Prostate gland (tissue), 2 donors: ENCODE data around the gene FAM186B. TPM values are rescaled to one million over a fixed set of nuclear protein-coding genes. Genes with fewer than 3 reads are reported as not detected.

Experiments
- DNase-seq: peaks from one replicate; pipeline ENCODE4 v3.0.0-alpha.2; 2019; ENCODE audit warnings: low spot score
- H3K27ac ChIP-seq, 2 donors: fragments of 200-600 bp; sonication (generic); 2 replicates each; pipeline ENCODE4 v1.5.1; 2017 to 2019
- H3K27me3 ChIP-seq: fragments of 200-600 bp; sonication (generic); replicated peaks from 2 replicates; pipeline ENCODE4 v1.5.1; 2019; ENCODE audit not compliant: insufficient read depth
- H3K36me3 ChIP-seq, 2 donors: fragments of 200-600 bp; sonication (generic); 1 replicate in 1 of 2; 2 replicates in 1 of 2; pipeline versions ENCODE4 v1.5.1 to v1.8.1; 2017 to 2019
- H3K4me1 ChIP-seq: fragments of 200-600 bp; sonication (generic); replicated peaks from 2 replicates; pipeline ENCODE4 v1.5.1; 2019
- H3K4me3 ChIP-seq, 2 donors: fragments of 200-600 bp; sonication (generic); 2 replicates each; pipeline ENCODE4 v1.5.1; 2017 to 2019
- H3K9me3 ChIP-seq: fragments of 200-600 bp; sonication (generic); 2 replicates; pipeline ENCODE4 v1.5.1; 2017
- POLR2A ChIP-seq: fragments of 450-650 bp; IDR thresholded peaks from one replicate; pipeline ENCODE4 v1.6.1; 2016; ENCODE audit warnings: antibody characterized with exemption, mild to moderate bottlenecking
- POLR2AphosphoS5 ChIP-seq: sonication (generic); formaldehyde crosslinking; IDR thresholded peaks from one replicate; pipeline ENCODE4 v1.6.1; 2017; ENCODE audit warnings: antibody characterized with exemption
- WGBS: methylation state at CpG from one replicate; pipeline ENCODE4 v1.1.5; 2018; 5-methylcytosine and 5-hydroxymethylcytosine counted together
- intact Hi-C: fragments of 100-400 bp; cut with DNase I; formaldehyde crosslinking; loops from one replicate; pipeline ENCODE4 v1.14.2; 2022
- total RNA-seq, 2 donors: library from RNA; depleted of rRNA; stranded (reverse); fragments of >200 nt; gene quantifications; one replicate each; pipeline ENCODE4 v1.1.0, GENCODE V29; 2016
- TF ChIP-seq, protein P1 (sequence below), 4 experiments: fragments of 200-600 bp in 2 of 4; fragments of 450-650 bp in 2 of 4; sonication (generic) in 2 of 4; IDR thresholded peaks; 1 replicate in 3 of 4; 2 replicates in 1 of 4; pipeline ENCODE4 v1.5.1; 2016 to 2019; ENCODE audit warnings: antibody characterized with exemption in 4 of 4, mild to moderate bottlenecking in 2 of 4, moderate library complexity in 2 of 4

FAM186B gene
- total RNA-seq, 2 donors from 2014 or later = 0.23 to 10.0 TPM

DNA sequence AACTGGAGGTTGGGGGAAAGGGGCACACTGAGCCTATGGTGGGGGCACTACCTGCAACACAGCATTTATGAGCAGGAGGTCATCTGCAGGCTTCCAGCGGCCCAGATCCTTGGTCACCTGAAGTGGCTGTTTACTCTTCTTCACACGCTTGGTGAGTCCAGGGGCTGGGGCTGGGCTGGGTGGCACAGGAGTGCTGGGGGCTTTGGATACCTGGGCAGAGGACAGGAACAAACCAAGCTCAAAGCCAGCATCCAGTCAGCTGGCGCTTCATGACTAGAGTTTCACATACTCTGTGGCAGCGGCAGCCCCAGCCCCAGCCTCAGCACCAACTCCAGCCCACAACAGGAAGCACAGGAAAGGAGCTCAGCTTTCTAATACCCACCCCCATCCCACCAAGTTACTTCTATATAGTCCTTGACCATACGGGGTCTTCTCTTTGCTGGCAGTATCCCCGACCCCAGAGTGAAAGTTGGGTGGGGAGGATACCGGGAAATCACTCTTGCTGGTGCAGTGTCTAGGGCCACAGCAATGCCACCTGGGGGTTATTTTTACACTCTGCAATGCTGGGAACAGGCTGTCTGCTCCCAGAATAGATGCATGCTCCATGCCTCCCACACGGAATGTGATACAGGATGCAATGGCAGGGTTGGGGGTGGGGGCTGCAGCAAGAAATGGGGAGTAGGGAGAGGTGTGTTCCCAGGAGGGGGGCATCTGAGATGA, 40.6 kb downstream of the FAM186B start:
- H3K36me3 ChIP-seq = peaks cover 14 to 28% of the 10 kb centered on the region in 2 donors
- TF ChIP-seq POLR2A (no peak), POLR2AphosphoS5 (no peak)
- TF ChIP-seq, protein P1, sequence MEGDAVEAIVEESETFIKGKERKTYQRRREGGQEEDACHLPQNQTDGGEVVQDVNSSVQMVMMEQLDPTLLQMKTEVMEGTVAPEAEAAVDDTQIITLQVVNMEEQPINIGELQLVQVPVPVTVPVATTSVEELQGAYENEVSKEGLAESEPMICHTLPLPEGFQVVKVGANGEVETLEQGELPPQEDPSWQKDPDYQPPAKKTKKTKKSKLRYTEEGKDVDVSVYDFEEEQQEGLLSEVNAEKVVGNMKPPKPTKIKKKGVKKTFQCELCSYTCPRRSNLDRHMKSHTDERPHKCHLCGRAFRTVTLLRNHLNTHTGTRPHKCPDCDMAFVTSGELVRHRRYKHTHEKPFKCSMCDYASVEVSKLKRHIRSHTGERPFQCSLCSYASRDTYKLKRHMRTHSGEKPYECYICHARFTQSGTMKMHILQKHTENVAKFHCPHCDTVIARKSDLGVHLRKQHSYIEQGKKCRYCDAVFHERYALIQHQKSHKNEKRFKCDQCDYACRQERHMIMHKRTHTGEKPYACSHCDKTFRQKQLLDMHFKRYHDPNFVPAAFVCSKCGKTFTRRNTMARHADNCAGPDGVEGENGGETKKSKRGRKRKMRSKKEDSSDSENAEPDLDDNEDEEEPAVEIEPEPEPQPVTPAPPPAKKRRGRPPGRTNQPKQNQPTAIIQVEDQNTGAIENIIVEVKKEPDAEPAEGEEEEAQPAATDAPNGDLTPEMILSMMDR (IDR thresholded peaks at IDR 0.05) = no peak
- 88% methylated on average over 8 of the region's 8 CpGs for WGBS
- peaks cover 3% of the 10 kb centered on the region for H3K4me1 ChIP-seq
- DNase-seq = no peak
- no peak overlapping the region for H3K27ac ChIP-seq
- H3K9me3 ChIP-seq = no peaks in the 10 kb centered on the region
- no peak overlapping the region for H3K4me3 ChIP-seq
- intact Hi-C loops = no loop called here
- no peaks in the 10 kb centered on the region for H3K27me3 ChIP-seq

DNA sequence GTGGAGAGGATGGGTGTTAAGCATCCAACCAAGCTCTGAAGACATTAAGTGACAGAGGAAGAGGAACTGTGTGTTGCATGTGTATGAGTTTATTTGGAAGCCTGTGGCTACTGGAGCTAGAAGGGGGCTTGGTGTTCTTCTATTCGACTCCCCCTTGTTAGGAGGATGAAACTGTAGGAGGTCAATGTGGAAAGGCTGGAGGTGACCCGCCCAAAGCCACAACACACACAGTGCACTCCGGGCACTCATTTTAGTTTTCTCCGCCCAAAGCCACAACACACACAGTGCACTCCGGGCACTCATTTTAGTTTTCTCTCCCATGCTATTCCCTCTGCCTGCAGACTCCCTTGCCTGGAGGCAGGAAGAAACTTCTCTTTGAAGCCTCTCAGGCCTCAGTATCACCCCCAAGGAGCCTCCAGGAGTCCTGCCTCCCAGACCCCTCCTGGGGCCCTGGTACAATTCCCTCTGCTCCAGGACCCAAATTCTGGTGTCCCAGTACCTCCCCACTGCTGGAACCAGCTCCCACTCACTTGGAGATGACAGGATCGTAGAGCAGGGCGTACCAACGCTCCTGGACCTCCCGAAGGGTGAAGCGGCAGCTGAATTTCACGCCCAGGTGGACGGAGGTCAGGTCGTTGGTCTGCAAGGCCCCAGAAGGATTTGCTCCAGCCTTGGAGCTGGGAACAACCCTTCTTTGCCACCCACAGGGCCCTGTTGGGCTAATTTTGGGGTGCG, 41.3 kb downstream of the FAM186B start:
- no peak for DNase-seq
- Histone ChIP-seq H3K36me3 (peaks cover 14 to 35% of the 10 kb centered on the region in 2 donors), H3K4me1 (peaks cover 3% of the 10 kb centered on the region), H3K9me3 (no peaks in the 10 kb centered on the region), H3K4me3 (no peak overlapping the region), H3K27me3 (no peaks in the 10 kb centered on the region), H3K27ac (no peak overlapping the region)
- intact Hi-C loops = no loop called here
- 94% methylated on average over 14 of the region's 14 CpGs for WGBS
- no peak for TF ChIP-seq POLR2A

DNA sequence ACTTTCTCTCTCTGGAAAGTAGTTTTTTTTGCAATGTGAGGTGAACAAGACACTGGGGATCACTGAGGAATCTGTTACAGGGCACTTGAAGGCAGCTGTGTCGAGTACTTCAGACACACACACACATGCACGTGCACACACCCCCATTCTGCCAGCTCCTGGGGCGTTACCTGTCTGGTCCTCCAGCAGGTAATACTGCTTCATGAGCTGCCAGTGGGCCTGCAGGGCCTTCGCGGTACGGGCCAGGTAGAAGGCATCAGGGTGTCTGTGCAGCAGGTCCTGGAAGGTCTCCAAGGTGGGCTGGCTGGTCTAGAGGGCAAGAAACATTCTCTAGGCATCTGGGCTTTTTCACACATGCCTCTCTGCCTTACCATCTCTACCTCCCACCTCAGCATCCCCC, 42.6 kb downstream of the FAM186B start:
- Histone ChIP-seq H3K4me1 (no peaks in the 10 kb centered on the region), H3K36me3 (peaks cover 21 to 37% of the 10 kb centered on the region in 2 donors), H3K9me3 (no peaks in the 10 kb centered on the region), H3K27me3 (no peaks in the 10 kb centered on the region), H3K27ac (no peak overlapping the region), H3K4me3 (no peak overlapping the region)
- TF ChIP-seq POLR2AphosphoS5 = no peak
- no peak for TF ChIP-seq POLR2A
- TF ChIP-seq, protein P1 (IDR thresholded peaks at IDR 0.05) = no peak
- WGBS = 96% methylated on average over 6 of the region's 6 CpGs
- intact Hi-C loops = no loop called here
- no peak for DNase-seq

DNA sequence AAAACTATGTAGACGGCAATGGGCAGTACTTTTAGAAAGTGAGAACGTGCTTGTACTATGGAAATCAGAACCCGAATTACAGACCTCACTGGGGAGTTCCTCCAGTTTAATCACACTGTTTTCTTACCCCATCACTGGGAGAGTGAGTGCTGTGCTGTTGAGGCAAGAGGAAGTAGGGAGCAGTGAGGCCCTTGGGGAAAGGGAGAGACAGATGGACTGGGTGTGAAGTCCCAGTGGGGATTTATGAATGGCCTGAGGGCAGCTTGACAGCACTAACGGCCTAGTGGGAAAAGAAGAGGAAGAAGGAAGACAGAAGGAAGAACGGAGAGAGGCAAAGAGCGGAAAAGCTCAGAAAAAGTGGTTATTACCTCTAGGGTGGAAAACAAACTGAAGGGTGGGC, 43.2 kb downstream of the FAM186B start:
- Histone ChIP-seq H3K4me3 (no peak overlapping the region), H3K27me3 (no peaks in the 10 kb centered on the region), H3K36me3 (peaks cover 21 to 43% of the 10 kb centered on the region in 2 donors), H3K27ac (no peak overlapping the region), H3K4me1 (no peaks in the 10 kb centered on the region), H3K9me3 (no peaks in the 10 kb centered on the region)
- 73% methylated on average over 6 of the region's 6 CpGs for WGBS
- TF ChIP-seq POLR2AphosphoS5 = no peak
- DNase-seq = no peak
- intact Hi-C loops = no loop called here

DNA sequence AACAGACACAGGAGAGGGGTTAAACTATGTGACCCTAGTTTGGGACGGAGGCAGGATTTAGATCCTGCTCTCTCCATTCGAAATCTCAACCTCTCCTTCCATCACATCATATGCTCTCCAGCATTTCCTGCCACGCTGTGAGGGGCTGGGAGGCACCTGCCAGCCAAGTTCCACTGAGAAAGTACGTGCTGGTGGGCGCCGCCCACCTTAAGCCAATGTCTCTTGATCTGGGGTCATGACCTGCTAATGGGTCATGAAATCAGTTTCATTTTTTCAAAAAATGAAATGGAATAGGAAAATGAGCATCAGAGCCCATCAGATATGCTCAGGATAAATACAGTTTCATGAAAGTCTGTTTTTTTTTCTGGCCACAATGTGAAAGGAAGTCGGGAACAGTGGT, 44.7 kb downstream of the FAM186B start:
- DNase-seq = no peak
- Histone ChIP-seq H3K36me3 (peaks cover 21 to 44% of the 10 kb centered on the region in 2 donors), H3K27ac (no peak overlapping the region), H3K4me1 (no peaks in the 10 kb centered on the region), H3K4me3 (no peak overlapping the region), H3K27me3 (no peaks in the 10 kb centered on the region), H3K9me3 (no peaks in the 10 kb centered on the region)
- 87% methylated on average over 7 of the region's 7 CpGs for WGBS
- intact Hi-C loops = no loop called here
- TF ChIP-seq POLR2AphosphoS5 (no peak), POLR2A (no peak)
- TF ChIP-seq, protein P1 (IDR thresholded peaks at IDR 0.05) = no peak
